GM18873 (cell line): ENCODE data around the gene NR4A2.
"Not testable (repeated sequence)": the region's sequence is repeated elsewhere in the genome, so short reads cannot be mapped to it uniquely, and the experiment has no call there.

Experiments used
- ATAC-seq: cut with Tn5 transposase; IDR thresholded peaks from one replicate; pipeline ENCODE4 v1.9.1; 2021; ENCODE audit warnings: mild to moderate bottlenecking, moderate library complexity, moderate number of reproducible peaks; ENCODE audit not compliant: unreplicated experiment, low FRiP score

The NR4A2 gene

GRCh38 chr2:156322686-156323231 is 9.8 kb downstream of the NR4A2 start:
- ATAC-seq, result peak; percentile 23

DNA sequence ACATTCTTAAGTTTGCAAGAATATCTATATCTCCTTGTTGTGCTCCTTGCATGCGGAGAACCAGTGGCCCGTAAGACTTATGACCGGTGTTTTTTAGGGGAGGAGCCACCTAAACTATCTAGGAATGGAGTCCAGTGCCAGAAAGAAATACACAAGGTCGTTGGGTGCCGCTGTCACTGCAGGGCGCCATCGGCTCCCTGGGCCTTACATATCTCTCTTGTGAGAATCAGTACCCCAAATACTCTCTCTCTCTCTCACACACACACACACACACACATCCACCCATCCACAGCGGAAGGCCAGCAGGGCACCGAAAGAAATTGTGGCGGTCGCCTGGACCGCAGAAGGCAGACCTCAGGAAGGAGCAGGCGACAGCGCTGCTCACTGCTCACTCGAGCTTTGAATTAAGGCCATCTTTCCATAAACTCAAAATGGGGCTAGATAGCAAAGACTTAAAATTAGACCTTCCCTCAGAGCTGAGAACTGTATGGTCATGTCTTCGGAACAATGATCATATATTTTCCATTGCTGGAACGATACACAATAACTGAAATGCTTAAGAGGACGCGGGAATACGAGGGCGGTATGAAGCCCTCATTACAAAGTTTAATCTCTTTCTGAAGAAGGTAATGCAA is 10.4 kb downstream of the NR4A2 start:
- ATAC-seq, result peak; percentile 64

DNA sequence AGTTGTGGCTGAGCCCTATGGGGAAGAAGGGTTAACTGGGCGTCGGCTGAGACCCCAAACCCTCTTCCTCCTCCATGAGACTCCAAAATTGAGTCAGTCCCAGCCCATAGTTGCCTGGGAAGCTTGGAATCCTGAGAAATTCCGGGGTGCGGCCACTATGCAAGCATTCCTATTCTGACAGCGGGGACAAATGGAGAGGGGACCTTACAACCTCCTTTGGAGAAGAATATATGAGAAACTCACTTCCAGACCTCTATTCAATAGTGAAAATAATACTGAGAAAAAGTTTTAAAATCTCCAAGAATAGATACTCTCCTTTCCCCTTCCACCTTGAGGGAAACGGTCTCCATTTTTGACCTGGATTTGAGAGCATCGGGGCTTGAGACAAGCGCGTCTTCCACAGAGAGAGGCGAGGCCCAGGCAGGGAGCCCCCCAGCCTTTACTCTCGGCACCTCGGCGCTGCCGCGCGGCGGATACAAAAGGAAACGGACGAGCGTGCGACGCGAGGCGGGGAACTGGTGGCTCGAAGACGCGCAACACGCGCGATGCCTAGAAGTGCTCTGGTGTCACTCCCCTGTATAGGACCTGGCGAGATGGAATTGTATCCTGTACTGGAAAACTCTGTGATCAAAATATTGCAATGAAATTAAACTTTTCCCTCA is 11.1 kb downstream of the NR4A2 start:
- no peak for ATAC-seq

- ATAC-seq, result no peak
Measured at GRCh38 chr2:156320486-156321098, 11.9 kb downstream of the NR4A2 start.

- ATAC-seq, result no peak
Measured at GRCh38 chr2:156319811-156320485, 12.6 kb downstream of the NR4A2 start.

DNA sequence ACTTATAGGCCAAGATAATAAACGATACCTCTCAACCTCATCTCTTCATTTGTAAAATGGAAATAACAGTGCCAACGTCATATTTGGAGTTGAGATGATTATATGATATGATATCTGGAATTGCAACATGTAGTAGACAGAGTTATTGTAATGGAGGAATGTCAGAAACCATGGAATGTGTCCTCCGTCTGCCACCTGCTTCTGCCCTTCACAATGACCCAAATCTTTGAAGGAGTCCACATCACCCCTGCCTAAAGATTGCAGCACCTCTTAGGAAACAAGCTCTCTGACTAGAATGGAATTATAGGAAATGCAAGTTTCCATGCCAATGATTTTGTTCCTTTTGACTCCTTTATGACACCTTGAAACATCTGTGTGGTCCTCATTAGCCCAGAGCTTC is 14.9 kb downstream of the NR4A2 start:
- no peak for ATAC-seq

- no peak for ATAC-seq
Measured at GRCh38 chr2:156311976-156312375, 20.5 kb downstream of the NR4A2 start.

DNA sequence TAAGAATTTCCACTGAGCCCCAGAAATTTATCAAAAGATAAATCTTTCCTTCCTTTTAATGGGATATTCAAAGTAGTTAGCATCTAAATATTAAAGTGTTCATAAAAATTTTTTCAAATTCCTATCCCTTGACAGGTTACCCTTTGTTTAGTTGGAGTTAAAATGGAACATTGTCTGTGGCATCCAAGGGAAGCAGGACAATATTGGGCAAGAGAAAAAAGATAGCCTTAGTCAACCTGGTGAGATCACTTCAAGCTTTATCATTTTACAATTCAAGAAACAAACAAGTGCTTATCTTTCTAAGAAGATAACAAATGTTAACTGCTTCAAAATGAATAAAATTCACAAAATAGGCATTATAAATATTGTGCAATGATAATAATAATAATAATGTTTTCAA is 21.7 kb downstream of the NR4A2 start:
- ATAC-seq, result no peak

DNA sequence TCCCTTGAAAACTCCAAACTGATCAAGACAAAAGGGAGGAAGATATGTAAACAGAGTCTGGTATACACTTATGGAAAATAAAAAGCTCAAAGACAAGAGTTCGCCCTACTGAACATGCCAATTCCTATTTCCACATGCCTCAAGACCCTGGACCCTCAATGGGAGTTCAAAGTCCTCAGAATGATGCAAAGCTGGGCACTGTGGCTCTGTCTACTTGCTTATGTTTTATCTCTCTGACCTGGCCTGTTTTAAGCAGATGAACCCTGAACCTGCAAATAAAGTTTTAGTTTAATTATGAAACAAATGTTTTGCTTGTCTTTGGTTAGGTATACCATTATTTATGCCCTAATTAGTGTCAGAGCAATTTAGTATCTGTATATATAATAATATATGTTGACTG is 22.6 kb downstream of the NR4A2 start:
- ATAC-seq, result no peak

- ATAC-seq, result peak; percentile 66
Measured at GRCh38 chr2:156309167-156309566, 23.4 kb downstream of the NR4A2 start.

GRCh38 chr2:156306821-156307220 is 25.7 kb downstream of the NR4A2 start:
- no peak for ATAC-seq

GRCh38 chr2:156305121-156305520 is 27.4 kb downstream of the NR4A2 start:
- no peak for ATAC-seq

- ATAC-seq, result no peak
Measured at GRCh38 chr2:156300337-156300736, 32.2 kb downstream of the NR4A2 start.

- no peak for ATAC-seq
Measured at GRCh38 chr2:156294945-156295580, 37.5 kb downstream of the NR4A2 start.

- not testable (repeated sequence) for ATAC-seq
Measured at GRCh38 chr2:156293382-156293781, 39.1 kb downstream of the NR4A2 start.

DNA sequence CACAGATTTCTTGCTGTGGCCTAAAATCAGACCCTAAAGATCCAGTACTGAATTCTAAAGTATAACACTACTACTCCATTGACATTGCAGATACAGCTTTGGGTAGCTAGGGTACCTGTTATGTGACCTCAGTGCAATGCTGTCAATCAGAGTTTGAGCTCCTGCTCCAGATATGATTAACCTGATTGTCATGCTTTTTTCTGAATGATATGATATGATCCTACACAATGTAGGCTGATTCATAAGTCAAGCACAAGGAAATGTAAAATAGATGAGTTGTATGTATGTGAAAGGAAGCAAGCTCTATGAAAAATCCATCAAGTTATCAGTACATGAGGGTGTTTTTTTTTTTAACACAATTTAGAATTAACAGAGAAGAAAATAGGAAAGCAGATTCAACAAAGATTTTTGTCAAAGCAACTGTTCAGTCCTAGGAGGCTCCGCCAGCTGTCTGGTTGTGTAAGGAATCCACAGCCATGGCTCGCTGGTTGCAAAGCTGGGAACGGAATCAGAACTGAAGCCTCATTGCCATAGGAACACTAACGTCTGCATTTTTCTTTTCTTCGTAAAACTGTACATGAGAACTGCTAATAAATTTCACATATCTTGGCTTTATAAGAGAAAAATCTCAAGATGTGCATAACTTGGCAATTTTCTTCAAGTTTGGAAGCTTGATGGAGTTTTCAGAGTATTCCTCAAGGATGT is 52.9 kb downstream of the NR4A2 start:
- ATAC-seq, result no peak
